GM18873 (cell line): Measurements from ENCODE around the gene ZNF74.
"Not testable (repeated sequence)": the region's sequence is repeated elsewhere in the genome, so short reads cannot be mapped to it uniquely, and the experiment has no call there.

Experiments
- ATAC-seq: cut with Tn5 transposase; IDR thresholded peaks from one replicate; pipeline ENCODE4 v1.9.1; 2021; ENCODE audit warnings: mild to moderate bottlenecking, moderate library complexity, moderate number of reproducible peaks; ENCODE audit not compliant: unreplicated experiment, low FRiP score

The ZNF74 gene

GRCh38 chr22:20393705-20394476, at the start of gene ZNF74:
Gene ZNF74 (plus strand): TSS chr22:20394151. CDS start chr22:20394629, 478 bp downstream.
- peak; percentile 64 for ATAC-seq

DNA sequence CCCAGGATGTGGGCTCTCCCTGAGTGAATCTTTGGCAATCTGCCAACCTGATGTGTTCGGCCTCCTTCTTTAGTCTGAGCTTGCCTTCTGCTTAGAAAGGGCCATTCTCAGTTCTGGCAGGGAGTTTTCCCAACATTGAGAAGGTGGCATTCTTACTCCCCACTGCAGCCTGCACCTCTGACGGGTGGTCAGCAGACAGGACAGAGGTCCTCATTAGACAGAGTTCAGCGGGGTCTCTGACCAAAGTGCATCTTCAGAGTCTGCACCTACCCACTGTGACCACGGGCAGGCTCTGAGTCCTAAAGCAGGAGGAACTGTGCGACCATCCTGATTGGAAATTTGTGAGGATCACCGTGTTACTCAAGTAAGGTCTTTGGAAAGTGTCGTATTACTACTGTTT, 47.4 kb upstream of the ZNF74 start:
- ATAC-seq = not testable (repeated sequence)

- not testable (repeated sequence) for ATAC-seq
These were observed 41.4 kb upstream of the ZNF74 start for GRCh38 chr22:20352536-20352935.

- ATAC-seq = no peak
These were observed 39.5 kb upstream of the ZNF74 start for GRCh38 chr22:20354238-20354975.

- not testable (repeated sequence) for ATAC-seq
These were observed 37.9 kb upstream of the ZNF74 start for GRCh38 chr22:20355939-20356636.

- ATAC-seq = not testable (repeated sequence)
These were observed 37.0 kb upstream of the ZNF74 start for GRCh38 chr22:20356906-20357305.

DNA sequence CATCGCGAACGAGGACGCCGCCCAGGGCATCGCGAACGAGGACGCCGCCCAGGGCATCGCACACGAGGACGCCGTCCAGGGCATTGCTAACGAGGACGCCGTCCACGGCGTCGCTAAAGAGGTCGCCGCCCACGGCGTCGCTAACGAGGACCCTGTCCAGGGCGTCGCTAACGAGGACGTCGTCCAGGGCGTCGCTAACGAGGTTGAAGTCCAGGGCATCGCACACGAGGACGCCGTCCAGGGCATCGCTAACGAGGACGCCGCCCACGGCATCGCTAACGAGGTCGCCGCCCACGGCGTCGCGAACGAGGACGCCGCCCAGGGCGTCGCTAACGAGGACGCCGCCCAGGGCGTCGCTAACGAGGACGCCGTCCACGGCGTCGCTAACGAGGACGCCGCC, 36.0 kb upstream of the ZNF74 start:
- not testable (repeated sequence) for ATAC-seq

- not testable (repeated sequence) for ATAC-seq
These were observed 35.3 kb upstream of the ZNF74 start for GRCh38 chr22:20358503-20359239.

GRCh38 chr22:20360261-20360660, 33.7 kb upstream of the ZNF74 start:
- not testable (repeated sequence) for ATAC-seq

DNA sequence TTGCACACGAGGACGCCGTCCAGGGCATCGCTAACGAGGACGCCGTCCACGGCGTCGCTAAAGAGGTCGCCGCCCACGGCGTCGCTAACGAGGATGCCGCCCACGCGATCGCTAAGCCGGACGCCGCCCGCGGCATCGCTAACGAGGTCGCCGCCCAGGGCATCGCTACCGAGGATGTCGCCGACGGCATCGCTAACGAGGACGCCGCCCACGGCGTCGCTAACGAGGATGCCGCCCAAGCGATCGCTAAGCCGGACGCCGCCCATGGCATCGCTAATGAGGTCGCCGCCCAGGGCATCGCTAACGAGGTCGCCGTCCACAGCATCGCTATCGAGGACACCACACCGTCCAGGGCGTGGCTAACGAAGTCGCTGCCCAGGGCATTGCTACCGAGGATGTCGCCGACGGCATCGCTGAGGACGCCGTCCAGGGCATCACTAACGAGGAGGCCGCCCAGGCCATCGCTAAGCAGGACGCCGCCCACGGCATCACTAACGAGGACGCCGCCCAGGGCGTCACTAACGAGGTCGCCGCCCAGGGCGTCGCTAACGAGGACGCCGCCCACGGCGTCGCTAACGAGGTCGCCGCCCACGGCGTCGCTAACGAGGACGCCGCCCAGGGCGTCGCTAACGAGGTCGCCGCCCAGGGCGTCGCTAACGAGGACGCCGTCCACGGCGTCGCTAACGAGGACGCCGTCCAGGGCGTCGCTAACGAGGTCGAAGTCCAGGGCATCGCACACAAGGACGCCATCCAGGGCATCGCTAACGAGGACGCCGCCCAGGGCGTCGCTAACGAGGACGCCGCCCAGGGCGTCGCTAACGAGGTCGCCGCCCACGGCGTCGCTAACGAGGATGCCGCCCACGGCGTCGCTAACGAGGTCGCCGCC, 32.8 kb upstream of the ZNF74 start:
- ATAC-seq = not testable (repeated sequence)

DNA sequence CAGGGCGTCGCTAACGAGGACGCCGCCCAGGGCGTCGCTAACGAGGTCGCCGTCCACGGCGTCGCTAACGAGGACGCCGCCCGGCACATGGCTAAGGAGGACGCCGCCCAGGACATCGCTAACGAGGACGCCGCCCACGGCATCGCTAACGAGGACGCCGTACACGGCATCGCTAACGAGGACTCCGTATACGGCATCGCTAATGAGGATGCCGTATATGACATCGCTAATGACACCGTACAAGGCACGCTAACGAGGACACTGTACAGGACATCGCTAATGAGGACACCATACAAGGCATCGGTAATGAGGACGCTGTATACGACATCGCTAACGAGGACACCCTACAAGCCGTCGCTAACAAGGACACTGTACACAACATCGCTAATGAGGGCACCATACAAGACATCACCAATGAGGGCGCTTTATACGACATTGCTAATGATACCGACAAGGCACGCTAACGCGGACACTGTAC, 32.2 kb upstream of the ZNF74 start:
- not testable (repeated sequence) for ATAC-seq

DNA sequence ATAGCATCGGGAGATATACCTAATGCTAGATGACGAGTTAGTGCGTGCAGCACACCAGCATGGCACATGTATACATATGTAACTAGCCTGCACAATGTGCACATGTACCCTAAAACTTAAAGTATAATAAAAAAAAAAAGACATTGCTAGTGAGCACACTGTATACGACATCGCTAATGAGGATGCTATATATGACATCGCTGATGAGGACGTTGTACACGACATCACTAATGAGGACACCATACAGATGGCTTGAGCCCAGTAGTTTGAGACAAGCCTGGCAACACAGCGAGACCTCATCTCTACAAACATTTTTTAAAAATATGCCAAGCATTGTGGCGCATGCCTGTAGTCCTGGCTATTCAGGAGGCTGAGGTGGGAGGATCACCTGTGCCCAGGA, 31.5 kb upstream of the ZNF74 start:
- not testable (repeated sequence) for ATAC-seq

DNA sequence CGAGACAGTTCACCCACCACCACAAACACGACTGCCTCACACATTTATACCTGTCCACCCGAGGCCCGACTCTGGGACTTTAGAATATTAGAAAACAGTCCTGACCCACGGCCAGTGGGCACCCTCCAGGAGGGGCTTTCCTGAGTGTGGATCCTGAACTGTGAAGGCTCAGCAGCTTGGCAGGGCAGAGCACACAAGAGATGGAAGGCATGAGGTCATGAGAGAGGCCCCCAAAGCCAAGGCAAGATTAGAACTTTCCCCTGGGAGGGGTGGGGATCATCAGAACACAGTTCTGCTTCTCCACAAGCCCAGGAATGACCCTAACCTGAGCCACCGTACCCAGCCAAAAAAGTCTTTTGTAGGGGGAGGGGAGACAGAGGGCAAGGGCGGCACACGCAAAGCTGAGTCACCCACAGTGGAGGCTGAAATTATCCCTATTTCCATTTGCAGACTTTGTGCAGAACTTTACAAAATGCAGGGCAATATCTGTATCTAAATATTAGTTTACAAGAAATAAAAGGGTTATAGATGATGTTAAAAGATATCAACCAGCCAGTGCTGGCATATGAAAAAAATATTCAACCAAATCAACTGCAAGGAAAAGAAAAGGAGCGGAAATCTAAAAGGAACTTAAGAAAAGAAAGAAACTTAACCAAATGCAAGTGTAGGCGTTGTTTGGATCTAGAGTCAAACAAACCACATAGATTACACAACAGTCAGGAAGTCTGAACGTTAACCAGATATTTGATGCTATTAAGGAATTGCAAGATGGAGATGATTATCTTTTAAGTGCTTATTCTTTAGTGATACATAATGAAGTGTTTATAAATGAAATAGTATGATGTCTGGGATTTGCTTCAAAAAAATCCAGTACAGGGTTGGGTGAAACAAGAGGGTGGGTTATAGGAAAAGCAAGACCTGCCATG, 29.4 kb upstream of the ZNF74 start:
- not testable (repeated sequence) for ATAC-seq

DNA sequence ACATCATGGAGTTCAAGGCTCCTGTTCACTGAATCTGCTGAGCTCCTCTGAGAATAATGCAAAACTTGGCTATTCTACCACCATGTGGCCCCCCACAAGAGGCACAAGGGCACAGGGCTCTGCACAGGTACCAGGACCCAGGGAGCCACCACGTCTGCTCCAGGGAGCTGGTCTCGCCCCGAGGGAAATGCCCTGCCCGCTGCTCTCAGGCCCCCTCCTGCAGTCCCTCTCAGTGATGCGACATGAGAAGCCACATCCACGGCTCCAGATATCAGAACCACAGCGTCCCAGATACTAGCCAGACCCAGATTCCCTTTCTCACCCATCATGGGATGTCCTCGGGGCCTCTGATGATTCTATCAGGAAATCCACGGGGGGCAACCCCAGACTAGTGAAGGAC, 27.1 kb upstream of the ZNF74 start:
- ATAC-seq = not testable (repeated sequence)

DNA sequence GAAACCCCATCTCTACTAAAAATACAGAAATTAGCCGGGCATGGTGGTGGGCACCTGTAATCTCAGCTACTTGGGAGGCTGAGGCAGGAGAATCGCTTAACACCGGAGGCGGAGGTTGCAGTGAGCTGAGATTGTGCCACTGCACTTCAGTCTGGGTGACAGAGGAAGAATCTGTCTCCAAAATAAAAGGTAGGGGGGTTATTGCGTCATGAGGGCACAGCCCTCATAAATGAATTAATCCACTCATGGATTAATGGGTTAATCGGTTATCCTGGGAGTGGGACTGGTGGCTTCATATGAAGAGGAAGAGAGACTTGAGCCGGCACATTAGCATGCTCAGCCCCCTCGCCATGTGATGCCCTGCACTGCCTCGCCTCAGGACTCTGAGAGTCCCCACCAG, 25.1 kb upstream of the ZNF74 start:
- not testable (repeated sequence) for ATAC-seq

- not testable (repeated sequence) for ATAC-seq
These were observed 22.3 kb upstream of the ZNF74 start for GRCh38 chr22:20371687-20372086.

DNA sequence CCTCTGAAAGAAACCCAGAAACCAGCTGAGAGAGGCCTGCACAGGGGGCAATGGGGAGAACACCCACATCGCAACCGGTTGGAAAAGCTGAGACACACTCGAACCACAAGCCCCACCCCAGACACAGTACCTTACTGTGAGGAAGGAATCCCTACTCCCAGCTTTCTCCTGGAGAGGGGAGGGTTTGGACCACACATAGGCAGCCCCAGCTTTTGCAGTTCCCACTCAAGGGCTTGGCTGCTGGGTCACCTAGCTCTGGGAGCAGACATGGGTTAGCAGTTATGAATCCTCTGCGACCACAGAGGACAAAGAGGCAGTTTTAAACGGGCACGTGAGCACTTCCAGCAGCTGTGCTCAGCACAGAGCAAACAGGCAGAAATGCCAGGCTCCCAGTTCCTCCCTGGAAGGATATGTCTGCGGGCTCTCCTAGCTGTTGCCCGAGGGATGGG, 21.5 kb upstream of the ZNF74 start:
- ATAC-seq = not testable (repeated sequence)

DNA sequence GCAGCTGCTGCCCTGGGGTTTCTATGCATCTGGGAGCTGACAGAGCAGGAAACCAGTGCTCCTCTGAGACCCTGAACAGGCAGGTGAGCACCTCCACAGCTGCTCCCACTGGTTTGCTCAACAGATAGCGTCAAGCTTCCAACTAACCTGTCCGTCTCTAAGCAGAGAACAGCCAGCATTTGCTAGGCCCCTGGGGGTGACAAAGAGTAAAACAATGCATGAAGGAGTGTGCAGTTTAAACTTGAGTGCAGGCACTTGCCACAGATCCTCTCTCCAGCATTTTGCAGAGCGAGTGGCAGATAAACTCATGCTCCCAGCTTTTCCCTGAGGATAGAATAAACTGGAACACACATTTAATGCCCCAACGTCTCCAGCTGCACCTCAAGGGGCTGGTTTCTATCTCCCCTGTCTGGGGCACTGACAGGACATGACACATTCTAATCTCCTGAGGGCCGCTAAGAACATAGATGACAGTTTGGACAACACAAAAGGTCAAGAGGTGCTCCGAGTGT, 20.7 kb upstream of the ZNF74 start:
- not testable (repeated sequence) for ATAC-seq
